ENCODE measurements around the gene HOXA3.

The HOXA3 gene

GRCh38 chr7:27198871-27199801 lies 46.8 kb upstream of the HOXA3 start:
- TF ChIP-seq, protein P1, sequence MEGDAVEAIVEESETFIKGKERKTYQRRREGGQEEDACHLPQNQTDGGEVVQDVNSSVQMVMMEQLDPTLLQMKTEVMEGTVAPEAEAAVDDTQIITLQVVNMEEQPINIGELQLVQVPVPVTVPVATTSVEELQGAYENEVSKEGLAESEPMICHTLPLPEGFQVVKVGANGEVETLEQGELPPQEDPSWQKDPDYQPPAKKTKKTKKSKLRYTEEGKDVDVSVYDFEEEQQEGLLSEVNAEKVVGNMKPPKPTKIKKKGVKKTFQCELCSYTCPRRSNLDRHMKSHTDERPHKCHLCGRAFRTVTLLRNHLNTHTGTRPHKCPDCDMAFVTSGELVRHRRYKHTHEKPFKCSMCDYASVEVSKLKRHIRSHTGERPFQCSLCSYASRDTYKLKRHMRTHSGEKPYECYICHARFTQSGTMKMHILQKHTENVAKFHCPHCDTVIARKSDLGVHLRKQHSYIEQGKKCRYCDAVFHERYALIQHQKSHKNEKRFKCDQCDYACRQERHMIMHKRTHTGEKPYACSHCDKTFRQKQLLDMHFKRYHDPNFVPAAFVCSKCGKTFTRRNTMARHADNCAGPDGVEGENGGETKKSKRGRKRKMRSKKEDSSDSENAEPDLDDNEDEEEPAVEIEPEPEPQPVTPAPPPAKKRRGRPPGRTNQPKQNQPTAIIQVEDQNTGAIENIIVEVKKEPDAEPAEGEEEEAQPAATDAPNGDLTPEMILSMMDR (IDR thresholded peaks at IDR 0.05; ENCODE audit: poor library complexity, severe bottlenecking): no peak
- peak overlapping the region; percentile 92 for H3K27ac ChIP-seq (ENCODE audit: poor library complexity, severe bottlenecking)
- H3K9me3 ChIP-seq (ENCODE audit: severe bottlenecking): no peaks in the 10 kb centered on the region
- peaks cover 35% of the 10 kb centered on the region for H3K36me3 ChIP-seq (ENCODE audit: low read depth)
- DNase-seq (ENCODE audit: low spot score) (no peak), ATAC-seq (ENCODE audit: low read depth) (peak; percentile 0; the same call in 1 of the 3 replicates)
- H3K4me1 ChIP-seq (ENCODE audit: insufficient read depth, poor library complexity, severe bottlenecking): peaks cover 8% of the 10 kb centered on the region
- H3K27me3 ChIP-seq (ENCODE audit: insufficient read depth, poor library complexity, severe bottlenecking): no peaks in the 10 kb centered on the region
- peak overlapping the region; percentile 89 for H3K4me3 ChIP-seq (ENCODE audit: severe bottlenecking)

- H3K27ac ChIP-seq (ENCODE audit: poor library complexity, severe bottlenecking): peak overlapping the region; percentile 92
- H3K27me3 ChIP-seq (ENCODE audit: insufficient read depth, poor library complexity, severe bottlenecking): no peaks in the 10 kb centered on the region
- TF ChIP-seq, protein P1 (IDR thresholded peaks at IDR 0.05; ENCODE audit: poor library complexity, severe bottlenecking): no peak
- DNase-seq (ENCODE audit: low spot score): no peak
- peak; percentile 1; the same call in 1 of the 3 replicates for ATAC-seq (ENCODE audit: low read depth)
- peaks cover 36% of the 10 kb centered on the region for H3K36me3 ChIP-seq (ENCODE audit: low read depth)
- H3K4me1 ChIP-seq (ENCODE audit: insufficient read depth, poor library complexity, severe bottlenecking): peaks cover 8% of the 10 kb centered on the region
- H3K4me3 ChIP-seq (ENCODE audit: severe bottlenecking): peak overlapping the region; percentile 89
- no peaks in the 10 kb centered on the region for H3K9me3 ChIP-seq (ENCODE audit: severe bottlenecking)
Measured at GRCh38 chr7:27198138-27198841, 45.9 kb upstream of the HOXA3 start.

DNA sequence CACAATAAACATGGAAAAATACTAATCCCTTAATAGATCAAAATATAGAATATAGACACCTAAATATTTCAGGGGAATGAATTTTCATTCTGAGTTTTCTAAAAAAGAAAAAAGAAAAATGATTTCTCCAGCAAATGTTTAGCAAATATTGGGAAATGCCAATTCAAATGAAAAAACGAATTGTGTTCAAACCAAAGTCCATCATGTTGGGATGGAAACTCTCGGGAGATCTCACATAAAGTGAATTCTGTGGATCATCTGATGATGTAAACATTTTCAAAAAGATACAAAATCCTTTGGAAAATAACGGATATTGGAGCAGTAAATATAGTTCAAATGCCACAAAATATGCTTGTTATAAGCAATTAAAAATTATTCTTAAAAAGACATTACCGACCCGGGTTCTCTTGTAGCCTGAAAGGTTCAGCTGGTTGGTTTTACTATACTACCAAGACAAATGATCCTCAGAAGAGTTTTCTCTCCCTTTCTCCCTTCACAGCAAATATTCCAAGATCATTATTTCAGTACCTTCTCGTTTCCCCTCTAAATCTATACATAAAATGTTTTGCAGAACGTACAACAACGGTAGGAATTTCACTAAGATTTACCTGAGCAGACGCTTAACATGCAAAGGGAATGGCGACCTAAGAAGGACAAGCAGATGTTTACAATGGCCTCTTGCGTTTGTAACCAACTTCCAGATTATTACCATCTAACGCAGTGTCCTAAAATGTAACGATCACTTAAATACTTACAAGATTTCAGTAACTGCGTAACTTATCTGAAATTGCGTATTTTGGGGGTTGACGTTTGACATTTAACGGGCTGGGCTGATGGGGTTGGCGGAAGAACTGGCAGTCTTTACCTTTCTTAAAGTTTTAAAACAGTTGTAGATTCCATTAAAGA lies 45.0 kb upstream of the HOXA3 start:
- peak overlapping the region; percentile 89 for H3K4me3 ChIP-seq (ENCODE audit: severe bottlenecking)
- H3K27ac ChIP-seq (ENCODE audit: poor library complexity, severe bottlenecking): peak overlapping the region; percentile 92
- TF ChIP-seq, protein P1 (IDR thresholded peaks at IDR 0.05; ENCODE audit: poor library complexity, severe bottlenecking): no peak
- H3K4me1 ChIP-seq (ENCODE audit: insufficient read depth, poor library complexity, severe bottlenecking): peaks cover 8% of the 10 kb centered on the region
- H3K36me3 ChIP-seq (ENCODE audit: low read depth): peaks cover 36% of the 10 kb centered on the region
- no peaks in the 10 kb centered on the region for H3K9me3 ChIP-seq (ENCODE audit: severe bottlenecking)
- H3K27me3 ChIP-seq (ENCODE audit: insufficient read depth, poor library complexity, severe bottlenecking): no peaks in the 10 kb centered on the region
- no peak for ATAC-seq (ENCODE audit: low read depth)
- no peak for DNase-seq (ENCODE audit: low spot score)

- no peaks in the 10 kb centered on the region for H3K9me3 ChIP-seq (ENCODE audit: severe bottlenecking)
- peaks cover 9% of the 10 kb centered on the region for H3K4me1 ChIP-seq (ENCODE audit: insufficient read depth, poor library complexity, severe bottlenecking)
- ATAC-seq (ENCODE audit: low read depth): no peak
- peaks cover 36% of the 10 kb centered on the region for H3K36me3 ChIP-seq (ENCODE audit: low read depth)
- TF ChIP-seq, protein P1 (IDR thresholded peaks at IDR 0.05; ENCODE audit: poor library complexity, severe bottlenecking): peak; percentile 90
- H3K4me3 ChIP-seq (ENCODE audit: severe bottlenecking): peak overlapping the region; percentile 89
- no peaks in the 10 kb centered on the region for H3K27me3 ChIP-seq (ENCODE audit: insufficient read depth, poor library complexity, severe bottlenecking)
- no peak for DNase-seq (ENCODE audit: low spot score)
- peak overlapping the region; percentile 92 for H3K27ac ChIP-seq (ENCODE audit: poor library complexity, severe bottlenecking)
Measured at GRCh38 chr7:27196287-27196767, 43.9 kb upstream of the HOXA3 start.

Measured in RWPE2 (cell line).